GM21529 (cell line): Measurements from ENCODE around the gene SCOC.
"Not testable (repeated sequence)": the region's sequence is repeated elsewhere in the genome, so short reads cannot be mapped to it uniquely, and the experiment has no call there.

Source experiments
- ATAC-seq: cut with Tn5 transposase; IDR thresholded peaks from one replicate; pipeline ENCODE4 v1.9.1; 2021; ENCODE audit not compliant: unreplicated experiment

Gene SCOC

GRCh38 chr4:140359562-140360427 lies 13.7 kb upstream of the SCOC start:
- ATAC-seq = peak; percentile 97

DNA sequence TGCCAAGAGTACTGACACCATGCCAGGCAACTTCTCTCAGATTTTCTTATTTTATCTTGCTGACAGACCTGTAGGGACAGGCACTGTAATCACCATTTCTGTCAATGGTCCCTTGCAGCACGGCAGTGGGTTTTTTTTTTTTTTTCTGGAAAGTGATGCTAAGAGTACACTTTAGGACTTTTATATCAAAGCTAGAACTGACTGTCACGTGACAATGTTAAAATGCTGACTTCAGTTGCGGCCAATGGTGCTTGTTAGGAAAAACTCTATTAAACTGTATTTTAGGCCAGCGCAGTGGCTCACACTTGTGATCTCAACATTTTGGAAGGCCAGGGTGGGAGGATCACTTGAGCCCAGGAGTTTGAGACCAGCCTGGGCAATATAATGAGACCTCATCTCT lies 12.3 kb upstream of the SCOC start:
- no peak for ATAC-seq

DNA sequence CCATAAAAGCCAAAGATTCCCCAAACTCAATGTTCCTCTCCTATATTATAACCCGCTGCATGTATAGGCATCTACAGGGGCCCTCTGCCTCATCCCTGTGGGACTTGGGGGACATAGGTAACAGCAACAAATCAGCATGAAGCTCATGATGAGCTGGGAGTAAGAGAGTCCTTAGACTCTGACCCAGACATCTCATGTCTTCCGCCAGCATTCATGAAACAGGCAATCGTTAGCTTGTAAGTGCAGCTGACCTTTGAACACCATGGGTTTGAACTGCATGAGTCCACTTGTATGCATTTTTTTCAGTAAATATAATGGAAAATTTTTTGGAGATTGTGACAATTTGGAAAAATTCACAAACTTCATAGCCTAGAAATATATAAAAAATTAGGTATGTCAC lies 10.4 kb upstream of the SCOC start:
- no peak for ATAC-seq

DNA sequence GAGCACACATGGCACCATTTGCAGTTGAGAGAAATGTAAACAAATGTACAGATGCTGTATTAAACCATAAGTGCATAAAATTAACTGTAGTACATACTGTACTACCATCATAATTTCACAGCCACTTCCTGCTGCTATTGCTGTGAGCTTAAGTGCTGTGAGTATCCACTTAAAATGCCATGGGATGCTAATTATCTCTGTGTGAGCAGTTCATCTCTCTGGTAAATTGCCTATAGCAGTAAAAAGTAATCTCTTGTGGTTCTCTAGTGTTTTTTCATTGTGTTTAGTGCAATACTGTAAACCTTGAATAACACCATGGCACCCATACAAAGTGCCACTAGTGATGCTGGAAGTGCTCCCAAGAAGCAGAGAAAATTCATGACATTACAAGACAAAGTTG lies 9.9 kb upstream of the SCOC start:
- no peak for ATAC-seq

GRCh38 chr4:140367738-140368137 lies 5.7 kb upstream of the SCOC start:
- no peak for ATAC-seq

GRCh38 chr4:140368686-140369085 lies 4.8 kb upstream of the SCOC start:
- no peak for ATAC-seq

- ATAC-seq = peak; percentile 51
Observed at GRCh38 chr4:140372751-140373327, 607 bp upstream of the SCOC start.

GRCh38 chr4:140374130-140374477 lies 658 bp downstream of the SCOC start:
- no peak for ATAC-seq

- ATAC-seq = no peak
Observed at GRCh38 chr4:140382732-140383131, 9.3 kb downstream of the SCOC start.

DNA sequence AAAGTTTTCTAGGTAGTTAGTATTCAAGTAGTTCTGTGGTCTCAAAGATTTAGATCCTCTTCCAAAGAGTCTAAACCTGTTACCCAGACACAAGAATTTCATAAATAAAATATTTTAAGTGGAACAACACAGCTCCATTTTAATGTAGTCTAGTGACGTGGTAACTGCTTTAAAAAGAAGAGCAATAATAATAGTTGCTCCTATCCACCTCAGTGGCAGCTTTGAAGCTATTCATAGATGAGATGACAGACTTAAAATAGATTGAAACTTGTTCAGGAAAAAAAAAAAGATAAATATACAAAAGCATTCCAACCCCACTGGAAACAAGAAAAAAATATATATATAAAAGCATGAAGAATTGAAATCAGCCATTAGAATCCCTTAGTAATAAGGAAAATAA lies 14.6 kb downstream of the SCOC start:
- no peak for ATAC-seq

DNA sequence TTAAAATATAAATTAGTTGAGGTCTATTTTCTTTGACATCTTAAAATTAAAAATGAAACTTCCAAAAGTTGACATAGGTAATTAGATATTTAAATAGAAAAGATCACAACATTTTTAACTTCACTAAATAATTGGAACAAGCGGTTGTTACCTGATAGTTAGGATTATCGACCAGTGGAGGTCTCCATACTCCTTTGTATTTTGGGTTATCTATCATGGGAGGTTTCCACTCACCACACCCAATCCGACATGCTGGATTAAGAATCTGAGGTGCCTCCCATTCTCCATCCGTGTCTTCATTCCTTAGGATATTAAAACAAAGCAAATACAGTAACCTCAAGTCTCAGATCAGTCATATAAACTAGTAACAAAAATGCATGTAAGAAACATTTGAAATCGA lies 22.2 kb downstream of the SCOC start:
- no peak for ATAC-seq

DNA sequence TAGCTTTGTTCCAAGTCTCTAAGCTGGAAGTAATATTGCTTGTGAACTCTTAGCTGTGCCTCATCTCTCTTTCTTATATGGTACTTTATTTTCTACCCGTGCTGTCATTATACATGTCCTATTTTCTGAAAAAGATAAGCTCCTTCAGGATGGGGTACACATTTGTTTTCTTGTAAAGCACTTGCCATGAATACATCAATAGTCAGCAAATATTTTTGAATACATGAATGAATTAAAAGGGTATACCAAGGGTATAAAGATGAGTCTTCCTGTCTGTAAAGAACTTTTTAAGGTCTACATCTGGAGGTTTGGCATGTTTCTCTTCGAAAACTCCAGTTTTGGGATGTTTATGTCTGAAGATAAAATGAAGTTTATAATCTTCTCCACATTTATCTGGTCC lies 26.7 kb downstream of the SCOC start:
- no peak for ATAC-seq

GRCh38 chr4:140406292-140406691 lies 32.8 kb downstream of the SCOC start:
- ATAC-seq = no peak

DNA sequence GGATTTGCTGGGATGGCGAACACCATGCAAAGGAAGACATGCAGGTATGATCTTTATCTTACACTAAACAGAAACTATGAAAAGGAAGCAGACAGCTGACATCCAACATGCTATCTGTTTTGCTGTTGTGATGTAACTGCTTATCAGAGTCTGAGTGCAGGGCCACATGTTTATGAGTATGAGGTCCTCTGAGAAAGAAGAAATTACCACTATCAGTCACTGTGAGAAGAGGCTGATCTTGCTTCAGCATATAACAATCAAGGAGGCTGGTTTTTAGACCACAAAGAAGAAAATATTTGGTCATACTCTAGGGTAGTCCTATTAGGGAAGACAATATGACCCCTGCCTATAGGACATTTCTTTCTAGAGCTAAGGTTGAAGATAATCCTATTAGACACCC lies 35.5 kb downstream of the SCOC start:
- no peak for ATAC-seq

- ATAC-seq = not testable (repeated sequence)
Observed at GRCh38 chr4:140413130-140413969, 39.9 kb downstream of the SCOC start.

DNA sequence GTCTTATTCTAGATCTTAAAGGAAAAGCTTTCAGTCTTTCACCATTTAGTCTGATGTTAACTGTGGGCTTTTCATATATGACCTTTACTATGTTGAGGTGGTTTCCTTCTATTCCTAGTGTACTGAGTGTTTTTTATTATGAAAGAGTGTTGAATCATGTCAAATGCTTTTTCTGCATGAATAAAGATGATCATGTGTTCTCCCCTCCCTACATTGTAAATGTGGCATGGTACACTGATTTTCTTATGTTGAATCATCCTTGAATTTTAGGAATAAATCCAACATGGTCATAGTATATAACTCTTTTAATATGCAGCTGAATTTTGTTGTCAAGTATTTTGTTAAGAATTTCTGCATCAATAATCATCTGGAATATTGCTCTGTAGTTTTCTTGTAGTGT lies 49.7 kb downstream of the SCOC start:
- no peak for ATAC-seq

GRCh38 chr4:140426610-140427105 lies 53.2 kb downstream of the SCOC start:
- peak; percentile 14 for ATAC-seq

DNA sequence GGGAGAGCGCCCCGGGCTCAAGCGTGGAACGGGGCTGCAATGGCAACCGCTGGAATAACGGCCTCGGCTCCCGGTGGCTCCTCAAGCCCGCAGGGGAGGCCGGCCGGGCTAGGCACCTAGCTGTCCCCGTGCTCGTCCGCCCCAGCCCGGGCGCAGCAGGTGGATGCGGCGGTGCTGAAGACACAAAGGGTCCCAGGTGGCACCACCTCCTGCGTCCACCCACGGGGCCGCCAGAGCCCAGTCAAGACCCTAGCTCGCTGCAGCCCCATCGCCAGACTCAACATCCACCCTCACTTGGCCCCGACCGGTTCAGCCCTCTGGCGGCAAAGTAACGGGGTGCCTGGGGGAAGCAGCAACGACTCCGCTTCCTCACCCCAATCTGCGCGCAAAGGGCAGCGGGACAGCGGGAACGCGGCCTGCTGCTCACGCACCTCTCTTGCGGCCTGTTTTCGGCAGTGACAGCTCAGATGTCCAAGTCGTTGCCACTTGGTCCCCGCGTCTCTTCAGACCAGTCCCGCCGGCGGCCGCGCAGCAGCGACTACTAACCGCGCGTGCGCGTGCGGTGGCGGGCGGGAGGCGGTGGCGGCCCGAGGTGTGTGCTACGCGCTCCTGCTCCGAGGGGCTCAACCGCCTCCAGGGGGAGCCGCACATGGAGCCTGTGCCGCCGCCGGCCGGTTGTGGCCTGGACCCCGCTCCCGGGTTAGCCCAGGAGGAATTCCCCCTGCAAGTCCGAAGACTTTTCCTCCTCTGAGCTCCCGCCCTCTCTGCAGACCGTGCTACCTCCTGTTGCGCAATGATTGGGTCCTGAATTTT lies 53.9 kb downstream of the SCOC start, which contains the start of gene CLGN:
TSS of gene CLGN (minus strand) at position 543 of the 813 bp plus-strand sequence. CDS start 14,570 bp downstream, outside the sequence.
- peak; percentile 87 for ATAC-seq

- no peak for ATAC-seq
Observed at GRCh38 chr4:140427919-140428471, 54.5 kb downstream of the SCOC start.
